Transverse colon (tissue), 4 donors: ENCODE data around the gene UQCRFS1. TPM values are rescaled to one million over a fixed set of nuclear protein-coding genes. Genes with fewer than 3 reads are reported as not detected.
"Not testable (repeated sequence)": the region's sequence is repeated elsewhere in the genome, so short reads cannot be mapped to it uniquely, and the experiment has no call there.

Experiments used
- DNase-seq: peaks from one replicate; pipeline ENCODE4 v3.0.0-alpha.2; 2019
- H3K27ac ChIP-seq, 4 donors: fragments of 200-600 bp; sonication (generic); 2 replicates each; pipeline ENCODE4 v1.5.1; 2016 to 2018; ENCODE audit warnings: inconsistent platforms in 4 of 4
- H3K27me3 ChIP-seq: fragments of 200-600 bp; sonication (generic); 2 replicates; pipeline ENCODE4 v1.5.1; 2017; ENCODE audit warnings: inconsistent platforms
- H3K36me3 ChIP-seq, 4 donors: fragments of 200-600 bp; sonication (generic); 2 replicates each; pipeline ENCODE4 v1.5.1; 2017 to 2019; ENCODE audit warnings: inconsistent platforms in 4 of 4
- H3K4me1 ChIP-seq, 4 donors: fragments of 200-600 bp; sonication (generic); 2 replicates each; pipeline ENCODE4 v1.5.1; 2017 to 2020; ENCODE audit warnings: inconsistent platforms in 4 of 4
- H3K4me3 ChIP-seq, 4 donors: fragments of 200-600 bp; sonication (generic); 1 replicate in 1 of 4; 2 replicates in 3 of 4; pipeline versions ENCODE4 v1.5.1 to v1.6.1; 2017 to 2019; ENCODE audit warnings: inconsistent platforms in 4 of 4
- H3K9me3 ChIP-seq, 2 donors: fragments of 200-600 bp; sonication (generic); 2 replicates each; pipeline ENCODE4 v1.5.1; 2017 to 2019; ENCODE audit warnings: inconsistent platforms in 2 of 2
- CTCF ChIP-seq, 5 experiments: fragments of 200-600 bp in 3 of 5; fragments of 450-650 bp in 2 of 5; sonication (generic) in 3 of 5; IDR thresholded peaks; 1 replicate in 2 of 5; 2 replicates in 3 of 5; pipeline ENCODE4 v1.5.1; 2016 to 2017; ENCODE audit warnings: antibody characterized with exemption in 5 of 5, inconsistent platforms in 3 of 5, mild to moderate bottlenecking in 2 of 5, moderate library complexity in 1 of 5
- EP300 ChIP-seq: sonication (generic); formaldehyde crosslinking; IDR thresholded peaks from one replicate; pipeline ENCODE4 v1.6.1; 2017; ENCODE audit warnings: antibody characterized with exemption, low read depth
- POLR2A ChIP-seq: fragments of 450-650 bp; IDR thresholded peaks from one replicate; pipeline ENCODE4 v1.6.1; 2016; ENCODE audit warnings: antibody characterized with exemption, mild to moderate bottlenecking, moderate library complexity
- POLR2AphosphoS5 ChIP-seq, 3 donors: sonication (generic); formaldehyde crosslinking; IDR thresholded peaks; one replicate each; pipeline ENCODE4 v1.6.1; 2016; ENCODE audit warnings: antibody characterized with exemption in 3 of 3
- WGBS, 2 donors: methylation state at CpG; one replicate each; pipeline ENCODE4 v1.1.5; 2018; ENCODE audit warnings: low coverage in 1 of 2; 5-methylcytosine and 5-hydroxymethylcytosine counted together
- in situ Hi-C, 4 donors: fragments of 200-750 bp; cut with MboI; loops; one replicate each; pipeline versions ENCODE4 v1.15.0 to v1.15.1; 2017; ENCODE audit warnings: low sequenced_read_pairs in 3 of 4, low pct_ligation_motif_present in 1 of 4, low pct_unique_long_range_greater_than_20kb in 1 of 4
- intact Hi-C: fragments of 100-400 bp; cut with DNase I; formaldehyde crosslinking; loops from one replicate; pipeline ENCODE4 v1.15.1; 2023; ENCODE audit warnings: low total_unique reads
- total RNA-seq, 4 donors: library from RNA; depleted of rRNA; stranded (reverse); fragments of >200 nt; gene quantifications; one replicate each; pipeline ENCODE4 v1.1.0, GENCODE V29; 2016

The UQCRFS1 gene
- total RNA-seq, 4 donors from 2014 or later, result 14.1 to 67.7 (median 35.3) TPM

GRCh38 chr19:29214411-29214810 lies 1.5 kb upstream of the UQCRFS1 start:
- H3K27me3 ChIP-seq, result peaks cover 2% of the 10 kb centered on the region
- H3K36me3 ChIP-seq, result no peaks in the 10 kb centered on the region
- in situ Hi-C loops, result no loop called here
- no peaks in the 10 kb centered on the region for H3K9me3 ChIP-seq
- TF ChIP-seq POLR2A (no peak), CTCF (IDR thresholded peaks at IDR 0.05) (no peak), EP300 (no peak), POLR2AphosphoS5 (IDR thresholded peaks at IDR 0.05) (no peak)
- WGBS, 2 donors, result 43 to 61% methylated on average over 2 of the region's 2 CpGs
- no peak for DNase-seq
- H3K27ac ChIP-seq, result no peak overlapping the region
- intact Hi-C loops, result no loop called here
- no peak overlapping the region for H3K4me3 ChIP-seq
- peaks cover 0 to 23% (median 18%) of the 10 kb centered on the region in 4 donors for H3K4me1 ChIP-seq

DNA sequence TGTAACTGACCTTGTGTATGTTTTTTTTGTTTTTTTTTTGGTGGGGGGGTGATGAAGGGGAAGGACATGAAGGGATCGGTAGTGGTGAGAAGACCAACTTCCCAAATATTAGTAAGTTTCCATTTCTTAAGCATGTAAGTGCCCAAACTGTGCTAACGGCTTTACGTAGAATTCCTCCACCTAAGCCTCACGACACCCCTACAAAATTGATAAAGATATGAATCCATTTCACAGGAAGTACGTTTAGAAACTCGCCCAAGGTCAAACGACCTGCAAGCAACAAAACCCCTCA lies 649 bp downstream of the UQCRFS1 start:
- intact Hi-C loops (no loop called here), in situ Hi-C loops (no loop called here)
- 0 to 17% methylated on average over 1 to 7 of the region's 7 CpGs for WGBS, 2 donors
- Histone ChIP-seq H3K27ac (peak overlapping the region; percentile 90 to 100 (median 98)), H3K9me3 (no peaks in the 10 kb centered on the region), H3K27me3 (no peaks in the 10 kb centered on the region), H3K4me1 (peaks cover 0 to 38% (median 26%) of the 10 kb centered on the region in 4 donors), H3K36me3 (no peaks in the 10 kb centered on the region), H3K4me3 (peak overlapping the region; percentile 84 to 100 (median 94))
- TF ChIP-seq POLR2A (no peak), CTCF (IDR thresholded peaks at IDR 0.05) (no peak), EP300 (no peak), POLR2AphosphoS5 (IDR thresholded peaks at IDR 0.05) (no peak)
- DNase-seq, result no peak

DNA sequence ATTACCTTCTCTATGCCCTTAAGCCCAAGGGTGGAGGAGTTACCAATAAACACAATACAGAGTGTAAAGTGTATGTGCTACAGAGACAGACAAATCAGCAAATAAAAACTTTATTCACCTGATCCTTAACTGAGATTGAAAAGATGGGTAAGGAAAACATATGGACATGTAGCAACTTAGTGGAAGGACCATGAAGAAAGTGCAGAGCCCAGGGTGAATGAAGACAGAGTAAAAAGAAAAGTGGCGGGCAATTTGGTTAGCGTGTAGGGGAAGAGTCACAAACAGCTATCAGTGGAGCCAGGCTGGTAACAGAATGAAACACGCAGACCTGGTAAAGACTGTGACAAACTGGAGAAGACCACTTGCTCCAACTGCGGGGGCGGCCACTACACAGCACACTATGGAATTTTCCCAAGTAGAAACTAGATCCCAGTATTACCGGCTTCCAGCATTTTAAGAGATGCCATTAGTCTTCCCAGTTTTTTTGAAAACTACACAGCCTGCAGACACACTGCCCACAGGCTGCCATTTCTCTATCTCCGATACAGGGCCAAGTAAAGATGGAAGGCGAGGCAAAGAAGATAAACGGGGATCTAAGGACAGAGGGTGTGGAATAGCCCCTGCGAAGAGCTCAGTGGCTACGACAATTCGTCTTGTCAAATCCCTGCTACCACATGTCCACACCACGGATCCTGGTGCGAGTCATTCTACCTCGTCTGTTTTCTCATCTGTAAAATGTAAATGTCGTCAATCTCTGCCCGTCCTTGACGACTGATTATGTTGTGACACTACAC lies 1.2 kb downstream of the UQCRFS1 start:
- in situ Hi-C loops, result no loop called here

DNA sequence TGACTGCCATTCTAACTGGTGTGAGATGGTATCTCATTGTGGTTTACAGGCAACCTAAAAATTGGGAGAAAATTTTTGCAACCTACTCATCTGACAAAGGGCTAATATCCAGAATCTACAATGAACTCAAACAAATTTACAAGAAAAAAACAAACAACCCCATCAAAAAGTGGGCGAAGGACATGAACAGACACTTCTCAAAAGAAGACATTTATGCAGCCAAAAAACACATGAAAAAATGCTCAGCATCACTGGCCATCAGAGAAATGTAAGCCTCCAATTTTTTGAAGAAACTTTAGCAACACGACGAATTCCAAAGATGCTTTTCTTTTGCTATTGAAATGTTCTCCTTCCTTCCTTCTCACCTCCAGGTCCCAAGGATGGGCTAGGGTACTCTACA lies 1.9 kb downstream of the UQCRFS1 start:
- intact Hi-C loops, in situ Hi-C loops, H3K9me3 ChIP-seq, H3K27me3 ChIP-seq, DNase-seq: not testable (repeated sequence)
- Histone ChIP-seq H3K36me3 (peaks cover 0 to 11% (median 5%) of the 10 kb centered on the region in 4 donors), H3K4me3 (peak overlapping the region in 3 of 4 donors; percentile 84 to 100 (median 95)), H3K4me1 (peaks cover 0 to 38% (median 26%) of the 10 kb centered on the region in 4 donors), H3K27ac (peak overlapping the region in 1 of 4 donors; percentile 90)
- WGBS, 2 donors, result 95 to 96% methylated on average over 3 of the region's 3 CpGs

More for the DNA sequence above, 1.2 kb downstream of the UQCRFS1 start:
- no peak for TF ChIP-seq CTCF (IDR thresholded peaks at IDR 0.05)
- no peak for TF ChIP-seq POLR2A
- TF ChIP-seq POLR2AphosphoS5 (IDR thresholded peaks at IDR 0.05), result no peak
- TF ChIP-seq EP300, result no peak
- WGBS, 2 donors, result 15 to 22% methylated on average over 15 to 18 of the region's 18 CpGs
- peak; percentile 14 for DNase-seq
- H3K4me1 ChIP-seq, result peaks cover 0 to 38% (median 26%) of the 10 kb centered on the region in 4 donors
- intact Hi-C loops, result no loop called here
- H3K36me3 ChIP-seq, result peaks cover 0 to 4% (median 2%) of the 10 kb centered on the region in 4 donors
- H3K27ac ChIP-seq, result peak overlapping the region; percentile 90 to 100 (median 98)
- H3K27me3 ChIP-seq, result no peaks in the 10 kb centered on the region
- H3K9me3 ChIP-seq, result no peaks in the 10 kb centered on the region
- peak overlapping the region; percentile 84 to 100 (median 94) for H3K4me3 ChIP-seq

DNA sequence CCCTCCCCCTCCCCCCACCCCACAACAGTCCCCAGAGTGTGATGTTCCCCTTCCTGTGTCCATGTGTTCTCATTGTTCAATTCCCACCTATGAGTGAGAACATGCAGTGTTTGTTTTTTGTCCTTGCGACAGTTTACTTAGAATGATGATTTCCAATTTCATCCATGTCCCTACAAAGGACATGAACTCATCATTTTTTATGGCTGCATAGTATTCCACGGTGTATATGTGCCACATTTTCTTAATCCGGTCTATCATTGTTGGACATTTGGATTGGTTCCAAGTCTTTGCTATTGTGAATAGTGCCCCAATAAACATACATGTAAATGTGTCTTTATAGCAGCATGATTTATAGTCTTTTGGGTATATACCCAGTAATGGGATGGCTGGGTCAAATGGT lies 2.4 kb downstream of the UQCRFS1 start:
- H3K27ac ChIP-seq, DNase-seq, H3K9me3 ChIP-seq, in situ Hi-C loops, H3K4me3 ChIP-seq, H3K27me3 ChIP-seq, intact Hi-C loops: not testable (repeated sequence)
- WGBS, 2 donors, result 92 to 100% methylated on average over 1 to 3 of the region's 3 CpGs
- peaks cover 0 to 11% (median 5%) of the 10 kb centered on the region in 4 donors for H3K36me3 ChIP-seq
- peaks cover 0 to 38% (median 26%) of the 10 kb centered on the region in 4 donors for H3K4me1 ChIP-seq

- DNase-seq, intact Hi-C loops, H3K27me3 ChIP-seq, H3K4me3 ChIP-seq, H3K9me3 ChIP-seq, H3K27ac ChIP-seq, in situ Hi-C loops: not testable (repeated sequence)
- peaks cover 0 to 11% (median 5%) of the 10 kb centered on the region in 4 donors for H3K36me3 ChIP-seq
- H3K4me1 ChIP-seq, result peaks cover 0 to 32% (median 24%) of the 10 kb centered on the region in 4 donors
- WGBS, 2 donors, result 90 to 96% methylated on average over 7 to 14 of the region's 14 CpGs
Observed at GRCh38 chr19:29207403-29208187, 5.4 kb downstream of the UQCRFS1 start.
